OCI-LY3 (cell line): ENCODE results near the gene AXIN1.
A peak's percentile ranks its signal among the peaks of the same experiment; 100 is the strongest.

Experiments used
- H2AFZ ChIP-seq: fragments of 200-600, 300-600 bp; shearing (Covaris generic); 2 replicates; pipeline ENCODE4 v1.6.0; 2014; ENCODE audit warnings: antibody characterized with exemption, low read depth, low read length
- H3K27ac ChIP-seq: fragments of 200-600, 300-600 bp; sonication (generic); 2 replicates; pipeline ENCODE4 v1.5.1; 2014; ENCODE audit warnings: mild to moderate bottlenecking, low read length, moderate library complexity, mixed read lengths
- H3K27me3 ChIP-seq: fragments of 200-600, 300-600 bp; sonication (generic); 2 replicates; pipeline ENCODE4 v1.6.1; 2014; ENCODE audit warnings: low read depth, low read length, mixed read lengths
- H3K36me3 ChIP-seq: fragments of 200-600, 300-600 bp; sonication (generic); replicated peaks from 2 replicates; pipeline ENCODE3; 2014; ENCODE audit warnings: low read depth, low read length, mixed read lengths
- H3K4me1 ChIP-seq: fragments of 300-600, 200-600 bp; sonication (generic); 2 replicates; pipeline ENCODE4 v1.6.1; 2014; ENCODE audit warnings: low read length, mixed read lengths
- H3K4me2 ChIP-seq: fragments of 200-600, 300-600 bp; sonication (generic); 2 replicates; pipeline ENCODE4 v1.6.1; 2014; ENCODE audit warnings: low read length, mixed read lengths
- H3K4me3 ChIP-seq: fragments of 300-600, 200-600 bp; sonication (generic); 2 replicates; pipeline ENCODE4 v1.5.1; 2014; ENCODE audit warnings: antibody characterized with exemption, mild to moderate bottlenecking, low read length, moderate library complexity
- H3K79me2 ChIP-seq: fragments of 300-600, 200-600 bp; shearing (Covaris generic); 2 replicates; pipeline ENCODE4 v1.6.1; 2014; ENCODE audit warnings: mild to moderate bottlenecking, low read length, mixed read lengths
- H3K9ac ChIP-seq: fragments of 300-600, 200-600 bp; shearing (Covaris generic); 2 replicates; pipeline ENCODE4 v1.6.0; 2014; ENCODE audit warnings: mild to moderate bottlenecking, low read length, moderate library complexity
- H3K9me3 ChIP-seq: fragments of 200-600, 300-600 bp; shearing (Covaris generic); 2 replicates; pipeline ENCODE4 v1.6.1; 2014; ENCODE audit warnings: low read length, mixed read lengths; ENCODE audit not compliant: insufficient read depth
- H4K20me1 ChIP-seq: fragments of 200-600, 300-600 bp; sonication (generic); 2 replicates; pipeline ENCODE4 v1.6.1; 2016; ENCODE audit warnings: low read length, mixed read lengths; ENCODE audit not compliant: insufficient read depth
- EZH2phosphoT487 ChIP-seq: fragments of 200-600 bp; shearing (Covaris generic); IDR thresholded peaks from 2 replicates; pipeline ENCODE4 v1.6.1; 2018; ENCODE audit warnings: antibody characterized with exemption, mixed run types, low read depth
- TF ChIP-seq, protein P1 (sequence below): fragments of 200-600, 300-600 bp; sonication (generic); IDR thresholded peaks from 2 replicates; pipeline ENCODE4 v1.5.1; 2014; ENCODE audit warnings: antibody characterized with exemption, low read length, low read depth

Gene AXIN1

DNA sequence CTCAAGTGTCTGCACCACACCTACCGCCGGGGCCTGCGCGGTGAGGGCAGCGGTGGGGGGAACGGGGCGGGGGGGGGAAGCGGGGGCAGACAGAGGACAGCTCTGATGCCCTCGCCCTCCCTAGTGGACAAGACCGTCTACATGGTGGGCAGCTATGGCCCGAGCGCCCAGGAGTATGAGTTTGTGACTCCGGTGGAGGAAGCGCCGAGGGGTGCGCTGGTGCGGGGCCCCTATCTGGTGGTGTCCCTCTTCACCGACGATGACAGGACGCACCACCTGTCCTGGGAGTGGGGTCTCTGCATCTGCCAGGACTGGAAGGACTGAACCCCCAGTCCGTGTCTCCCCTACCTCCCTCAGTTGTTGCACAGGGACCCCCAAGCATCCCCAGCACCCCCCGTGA is 70.0 kb downstream of the AXIN1 start:
- Histone ChIP-seq H4K20me1 (no peaks in the 10 kb centered on the region), H3K4me2 (peak overlapping the region; percentile 65), H3K4me3 (peak overlapping the region; percentile 90), H3K27ac (peak overlapping the region; percentile 64), H3K4me1 (peaks cover 14% of the 10 kb centered on the region), H3K79me2 (peaks cover 26% of the 10 kb centered on the region), H3K36me3 (peaks cover 24% of the 10 kb centered on the region), H3K9ac (peak overlapping the region; percentile 92), H3K27me3 (no peaks in the 10 kb centered on the region), H3K9me3 (no peaks in the 10 kb centered on the region), H2AFZ (no peak overlapping the region)
- TF ChIP-seq, protein P1, sequence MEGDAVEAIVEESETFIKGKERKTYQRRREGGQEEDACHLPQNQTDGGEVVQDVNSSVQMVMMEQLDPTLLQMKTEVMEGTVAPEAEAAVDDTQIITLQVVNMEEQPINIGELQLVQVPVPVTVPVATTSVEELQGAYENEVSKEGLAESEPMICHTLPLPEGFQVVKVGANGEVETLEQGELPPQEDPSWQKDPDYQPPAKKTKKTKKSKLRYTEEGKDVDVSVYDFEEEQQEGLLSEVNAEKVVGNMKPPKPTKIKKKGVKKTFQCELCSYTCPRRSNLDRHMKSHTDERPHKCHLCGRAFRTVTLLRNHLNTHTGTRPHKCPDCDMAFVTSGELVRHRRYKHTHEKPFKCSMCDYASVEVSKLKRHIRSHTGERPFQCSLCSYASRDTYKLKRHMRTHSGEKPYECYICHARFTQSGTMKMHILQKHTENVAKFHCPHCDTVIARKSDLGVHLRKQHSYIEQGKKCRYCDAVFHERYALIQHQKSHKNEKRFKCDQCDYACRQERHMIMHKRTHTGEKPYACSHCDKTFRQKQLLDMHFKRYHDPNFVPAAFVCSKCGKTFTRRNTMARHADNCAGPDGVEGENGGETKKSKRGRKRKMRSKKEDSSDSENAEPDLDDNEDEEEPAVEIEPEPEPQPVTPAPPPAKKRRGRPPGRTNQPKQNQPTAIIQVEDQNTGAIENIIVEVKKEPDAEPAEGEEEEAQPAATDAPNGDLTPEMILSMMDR = no peak
- no peak for TF ChIP-seq EZH2phosphoT487

DNA sequence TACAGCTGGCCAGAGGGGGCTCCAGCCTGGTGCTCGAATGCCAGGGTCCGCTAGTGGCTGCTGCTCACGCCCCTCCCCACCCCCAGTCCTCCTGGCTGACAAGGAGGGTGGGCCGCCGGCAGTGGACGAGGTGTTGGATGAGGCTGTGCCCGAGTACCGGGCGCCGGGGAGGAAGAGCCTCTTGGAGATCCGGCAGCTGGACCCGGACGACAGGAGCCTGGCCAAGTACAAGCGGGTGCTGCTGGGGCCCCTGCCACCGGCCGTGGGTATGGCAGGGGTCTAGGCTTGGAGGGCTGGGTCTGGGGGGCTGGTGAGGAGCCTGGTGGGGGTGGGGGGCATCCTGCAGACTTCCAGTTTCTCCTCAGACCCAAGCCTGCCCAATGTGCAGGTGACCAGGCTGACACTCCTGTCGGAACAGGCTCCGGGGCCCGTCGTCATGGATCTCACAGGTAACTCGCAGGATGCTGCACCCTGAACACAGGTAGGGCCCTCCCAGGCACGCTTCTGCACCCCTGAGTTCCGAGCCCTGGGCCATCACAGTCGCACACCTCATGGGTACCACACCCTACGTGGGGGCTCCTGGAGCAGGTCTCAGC is 70.8 kb downstream of the AXIN1 start:
- Histone ChIP-seq H3K9ac (no peak overlapping the region), H3K9me3 (no peaks in the 10 kb centered on the region), H2AFZ (no peak overlapping the region), H3K79me2 (peaks cover 26% of the 10 kb centered on the region), H3K27ac (no peak overlapping the region), H3K4me3 (no peak overlapping the region), H3K27me3 (no peaks in the 10 kb centered on the region), H3K36me3 (peaks cover 21% of the 10 kb centered on the region), H3K4me2 (no peak overlapping the region), H4K20me1 (no peaks in the 10 kb centered on the region), H3K4me1 (peaks cover 14% of the 10 kb centered on the region)
- TF ChIP-seq, protein P1 = no peak
- TF ChIP-seq EZH2phosphoT487 = no peak

DNA sequence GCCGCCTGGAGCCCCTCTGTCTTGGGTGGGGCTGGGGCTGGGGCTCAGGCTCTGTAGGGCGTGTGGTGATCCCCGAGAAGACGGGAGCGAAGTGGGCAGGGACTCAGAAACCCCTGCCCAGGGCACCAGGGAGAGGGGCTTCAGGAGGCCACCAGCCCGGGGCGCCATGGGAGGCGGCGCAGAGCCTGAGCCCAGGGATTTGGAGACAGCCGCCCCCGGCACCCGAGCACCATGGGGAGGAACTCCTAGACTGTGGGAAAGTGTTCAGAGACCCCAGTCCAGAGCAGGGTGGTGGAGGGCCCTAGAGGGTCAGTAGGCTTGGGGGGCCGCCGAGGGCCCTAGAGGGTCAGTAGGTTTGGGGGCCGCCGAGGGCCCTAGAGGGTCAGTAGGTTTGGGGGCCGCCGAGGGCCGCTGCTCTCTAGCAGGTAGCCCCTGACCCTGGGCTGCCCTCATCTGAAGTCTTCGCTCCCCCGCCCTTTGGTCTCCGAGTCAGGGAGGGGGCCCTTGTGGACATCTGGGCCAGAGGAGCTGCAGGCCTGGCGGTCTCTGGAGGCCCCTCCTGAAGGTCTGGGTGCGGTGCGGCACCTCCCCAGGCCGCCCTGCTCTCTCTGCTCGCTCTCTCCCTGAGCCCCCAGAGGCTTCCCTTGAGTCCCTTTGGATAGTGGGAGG is 71.4 kb downstream of the AXIN1 start:
- Histone ChIP-seq H2AFZ (no peak overlapping the region), H3K27me3 (no peaks in the 10 kb centered on the region), H3K4me2 (no peak overlapping the region), H3K79me2 (peaks cover 26% of the 10 kb centered on the region), H3K9me3 (no peaks in the 10 kb centered on the region), H3K36me3 (peaks cover 15% of the 10 kb centered on the region), H4K20me1 (no peaks in the 10 kb centered on the region), H3K9ac (no peak overlapping the region), H3K27ac (no peak overlapping the region), H3K4me3 (no peak overlapping the region), H3K4me1 (peaks cover 14% of the 10 kb centered on the region)
- TF ChIP-seq EZH2phosphoT487 = no peak
- TF ChIP-seq, protein P1 = no peak

DNA sequence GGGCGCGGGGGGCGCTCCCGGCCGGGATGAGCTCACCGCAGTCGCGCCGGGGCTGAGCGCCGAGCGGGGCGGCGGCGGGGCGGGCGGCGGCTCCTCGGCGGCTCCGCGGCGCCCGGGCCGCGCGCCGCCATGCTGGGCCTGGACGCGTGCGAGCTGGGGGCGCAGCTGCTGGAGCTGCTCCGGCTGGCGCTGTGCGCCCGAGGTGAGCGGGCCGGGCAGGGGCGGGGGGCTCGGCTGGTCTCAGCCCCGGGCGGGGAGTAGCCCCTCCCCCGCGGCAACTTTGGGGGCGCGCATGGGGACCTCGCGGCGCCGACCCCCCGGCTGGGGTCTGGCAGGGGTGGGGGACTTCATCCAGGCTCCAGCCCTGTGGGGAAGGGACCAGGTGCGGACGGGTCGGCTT is 72.0 kb downstream of the AXIN1 start, which contains the start of gene ARHGDIG:
Gene ARHGDIG, plus strand, starts transcription at position 40 of the 400 bp plus-strand sequence. Its CDS starts 90 bp downstream, at position 130.
- Histone ChIP-seq H2AFZ (no peak within 1 kb of the TSS), H3K79me2 (peaks cover 26% of the 10 kb centered on the region), H3K4me1 (peaks cover 14% of the 10 kb centered on the region), H3K27ac (no peak within 1 kb of the TSS), H3K4me2 (0 out of 2 replicates have a peak within 1 kb of the TSS, but pooled peaks have one; percentile 27), H3K9me3 (no peaks in the 10 kb centered on the region), H4K20me1 (no peaks in the 10 kb centered on the region), H3K36me3 (peaks cover 15% of the 10 kb centered on the region), H3K9ac (no peak within 1 kb of the TSS), H3K4me3 (no peak within 1 kb of the TSS), H3K27me3 (no peaks in the 10 kb centered on the region)
- TF ChIP-seq EZH2phosphoT487 = no peak
- TF ChIP-seq, protein P1 = no peak
